HG03558 (cell line): Measurements from ENCODE around the gene EPHB1.
A peak's percentile ranks its signal among the peaks of the same experiment; 100 is the strongest.

ENCODE experiments used
- ATAC-seq: cut with Tn5 transposase; IDR thresholded peaks from one replicate; pipeline ENCODE4 v1.9.1; 2021; ENCODE audit warnings: moderate number of reproducible peaks; ENCODE audit not compliant: unreplicated experiment; ENCODE audit errors: extremely low read depth

EPHB1 gene

GRCh38 chr3:134804508-134805480 is 9.7 kb downstream of the EPHB1 start:
- no peak for ATAC-seq

GRCh38 chr3:134807189-134807588 is 12.1 kb downstream of the EPHB1 start:
- no peak for ATAC-seq

- ATAC-seq: no peak
These were observed 13.8 kb downstream of the EPHB1 start for GRCh38 chr3:134808835-134809234.

GRCh38 chr3:134809427-134810051 is 14.5 kb downstream of the EPHB1 start:
- ATAC-seq: no peak

- ATAC-seq: no peak
These were observed 15.0 kb downstream of the EPHB1 start for GRCh38 chr3:134810052-134810435.

GRCh38 chr3:134810850-134811249 is 15.8 kb downstream of the EPHB1 start:
- ATAC-seq: no peak

GRCh38 chr3:134813618-134814017 is 18.6 kb downstream of the EPHB1 start:
- no peak for ATAC-seq

- ATAC-seq: no peak
These were observed 20.5 kb downstream of the EPHB1 start for GRCh38 chr3:134815519-134815918.

- no peak for ATAC-seq
These were observed 21.6 kb downstream of the EPHB1 start for GRCh38 chr3:134816623-134817022.

GRCh38 chr3:134817297-134817696 is 22.2 kb downstream of the EPHB1 start:
- ATAC-seq: no peak

GRCh38 chr3:134820994-134821393 is 25.9 kb downstream of the EPHB1 start:
- ATAC-seq: no peak

- ATAC-seq: no peak
These were observed 27.0 kb downstream of the EPHB1 start for GRCh38 chr3:134822090-134822489.

- ATAC-seq: no peak
These were observed 28.6 kb downstream of the EPHB1 start for GRCh38 chr3:134823679-134824078.

GRCh38 chr3:134824791-134825190 is 29.7 kb downstream of the EPHB1 start:
- ATAC-seq: no peak

GRCh38 chr3:134827213-134827612 is 32.2 kb downstream of the EPHB1 start:
- ATAC-seq: peak; percentile 70

- ATAC-seq: no peak
These were observed 34.7 kb downstream of the EPHB1 start for GRCh38 chr3:134829721-134830120.

GRCh38 chr3:134832585-134832984 is 37.5 kb downstream of the EPHB1 start:
- ATAC-seq: no peak

GRCh38 chr3:134833453-134834163 is 38.5 kb downstream of the EPHB1 start:
- ATAC-seq: no peak

GRCh38 chr3:134836921-134837320 is 41.9 kb downstream of the EPHB1 start:
- no peak for ATAC-seq

GRCh38 chr3:134838599-134838998 is 43.5 kb downstream of the EPHB1 start:
- ATAC-seq: no peak

- ATAC-seq: no peak
These were observed 44.4 kb downstream of the EPHB1 start for GRCh38 chr3:134839422-134839821.
